Caki2 (cell line): ENCODE results near the gene EXOC6. TPM values are rescaled to one million over a fixed set of nuclear protein-coding genes. Genes with fewer than 3 reads are reported as not detected.

Experiments
- DNase-seq: peaks from one replicate; pipeline ENCODE4 v3.0.0-alpha.2; 2015; ENCODE audit warnings: low read depth
- in situ Hi-C: cut with HindIII; loops from 2 replicates; pipeline ENCODE4 v1.10.0; 2016; ENCODE audit warnings: low sequenced_read_pairs, low pct_unique_long_range_greater_than_20kb, mixed read lengths
- total RNA-seq: library from RNA; depleted of rRNA; stranded (reverse); fragments of >200 nt; shearing (Covaris generic); gene quantifications from 2 replicates; pipeline ENCODE4 v1.2.3, GENCODE V29; 2014; ENCODE audit warnings: low replicate concordance; rRNA removed

EXOC6 gene
- 5.3 and 9.0 TPM in 2 replicates for total RNA-seq

- DNase-seq = peak; percentile 70
- in situ Hi-C loops = no loop called here
Measured at GRCh38 chr10:92848441-92849233, at the start of gene EXOC6. Gene EXOC6 (plus strand): TSS chr10:92848520. CDS start chr10:92848534, 14 bp downstream.

GRCh38 chr10:92799568-92799967 is 48.8 kb upstream of the EXOC6 start:
- DNase-seq = no peak
- in situ Hi-C loops = no loop called here

- in situ Hi-C loops = no loop called here
- no peak for DNase-seq
Measured at GRCh38 chr10:92800134-92800733, 48.1 kb upstream of the EXOC6 start.

- DNase-seq = no peak
Measured at GRCh38 chr10:92801978-92802872, 46.1 kb upstream of the EXOC6 start.

GRCh38 chr10:92809840-92810239 is 38.5 kb upstream of the EXOC6 start:
- DNase-seq = no peak
- in situ Hi-C loops = no loop called here

More at GRCh38 chr10:92801978-92802872, 46.1 kb upstream of the EXOC6 start:
- in situ Hi-C loops = no loop called here

GRCh38 chr10:92810934-92811532 is 37.3 kb upstream of the EXOC6 start:
- in situ Hi-C loops = no loop called here

GRCh38 chr10:92811986-92812385 is 36.3 kb upstream of the EXOC6 start:
- DNase-seq = no peak
- in situ Hi-C loops = no loop called here

More at GRCh38 chr10:92810934-92811532, 37.3 kb upstream of the EXOC6 start:
- DNase-seq = no peak

- in situ Hi-C loops = no loop called here
- DNase-seq = no peak
Measured at GRCh38 chr10:92813979-92814378, 34.3 kb upstream of the EXOC6 start.

GRCh38 chr10:92814790-92815189 is 33.5 kb upstream of the EXOC6 start:
- in situ Hi-C loops = no loop called here
- no peak for DNase-seq

GRCh38 chr10:92816091-92816531 is 32.2 kb upstream of the EXOC6 start:
- no peak for DNase-seq
- in situ Hi-C loops = no loop called here

GRCh38 chr10:92822060-92822634 is 26.2 kb upstream of the EXOC6 start:
- in situ Hi-C loops = no loop called here
- DNase-seq = peak; percentile 39

GRCh38 chr10:92822964-92823363 is 25.4 kb upstream of the EXOC6 start:
- in situ Hi-C loops = no loop called here
- DNase-seq = no peak

GRCh38 chr10:92826061-92826460 is 22.3 kb upstream of the EXOC6 start:
- in situ Hi-C loops = no loop called here
- no peak for DNase-seq

- in situ Hi-C loops = no loop called here
Measured at GRCh38 chr10:92826504-92826903, 21.8 kb upstream of the EXOC6 start.

GRCh38 chr10:92829042-92829785 is 19.1 kb upstream of the EXOC6 start:
- in situ Hi-C loops = no loop called here
- peak; percentile 71 for DNase-seq

More at GRCh38 chr10:92826504-92826903, 21.8 kb upstream of the EXOC6 start:
- DNase-seq = no peak

- DNase-seq = no peak
- in situ Hi-C loops = no loop called here
Measured at GRCh38 chr10:92829786-92830377, 18.4 kb upstream of the EXOC6 start.
